ENCODE data around the gene RALA.

DNA sequence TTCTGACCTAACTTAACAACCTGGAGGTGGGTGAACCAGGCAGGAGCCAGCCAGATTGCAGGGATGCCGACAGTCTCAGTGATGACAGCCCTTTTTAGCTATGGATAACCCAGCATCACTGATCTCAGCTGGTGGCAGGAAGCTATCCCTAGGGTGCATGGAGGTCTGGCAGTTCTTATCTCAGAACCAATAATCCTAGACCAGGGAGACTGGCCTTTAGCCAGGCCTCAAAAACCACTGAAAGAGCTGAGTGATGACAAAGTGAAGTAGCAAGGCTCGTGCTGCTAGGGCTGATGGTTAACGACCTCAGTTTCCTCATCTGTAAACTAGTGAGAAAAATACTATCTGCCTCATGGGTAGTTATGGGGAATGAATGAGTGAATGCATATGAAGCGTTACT lies 112.5 kb downstream of the RALA start:
- TF ChIP-seq CTCF (IDR thresholded peaks at IDR 0.05) (no peak), POLR2A (IDR thresholded peaks at IDR 0.05) (no peak)
